ENCODE results near the gene CD7.

DNA sequence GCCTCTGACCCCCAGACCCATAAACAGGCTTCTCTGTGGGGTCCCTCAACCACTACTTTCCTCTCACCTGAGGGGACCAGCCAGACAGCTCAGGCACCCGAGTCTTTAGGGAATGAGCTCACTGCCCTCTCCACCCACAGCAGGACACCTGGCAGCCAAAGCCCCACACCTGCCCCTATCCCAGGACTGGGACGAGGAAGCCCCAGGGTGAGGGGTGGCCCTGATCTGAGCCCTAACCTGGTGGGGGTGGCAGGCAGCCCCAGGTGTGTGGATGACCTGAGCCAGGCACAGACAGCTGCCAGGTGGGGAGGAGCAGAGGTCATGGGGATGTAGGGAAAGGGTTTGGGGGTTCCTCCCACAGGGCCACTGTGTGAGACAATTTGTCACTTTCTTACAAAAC lies 40.0 kb upstream of the CD7 start:
- TF ChIP-seq CTCF (conservative IDR thresholded peaks at IDR 0.05; ENCODE audit: low read length), result no peak
- no peak for TF ChIP-seq EZH2phosphoT487 (IDR thresholded peaks at IDR 0.05; ENCODE audit: borderline replicate concordance, low read depth, low read length)

Data from OCI-LY7 (cell line).